GM23248 (cell line): Measurements from ENCODE around the gene MSMP. TPM values are rescaled to one million over a fixed set of nuclear protein-coding genes. Genes with fewer than 3 reads are reported as not detected.

Experiments
- DNase-seq: peaks from one replicate; pipeline ENCODE4 v3.0.0-alpha.2; 2015
- H2AFZ ChIP-seq: fragments of 200-600 bp; sonication (generic); 2 replicates; pipeline ENCODE4 v1.6.1; 2016; ENCODE audit warnings: antibody characterized with exemption
- H3F3A ChIP-seq: fragments of 200-600 bp; sonication (generic); 2 replicates; pipeline ENCODE4 v1.6.1; 2016; ENCODE audit warnings: mild to moderate bottlenecking, antibody characterized with exemption, mixed run types; ENCODE audit not compliant: insufficient read depth
- H3K27ac ChIP-seq: fragments of 200-600 bp; sonication (generic); 2 replicates; pipeline ENCODE4 v1.5.1; 2016; ENCODE audit warnings: mild to moderate bottlenecking
- H3K27me3 ChIP-seq: fragments of 200-600 bp; sonication (generic); replicated peaks from 2 replicates; pipeline ENCODE4 v1.6.1; 2016; ENCODE audit warnings: mild to moderate bottlenecking; ENCODE audit not compliant: insufficient read depth
- H3K36me3 ChIP-seq: fragments of 200-600 bp; sonication (generic); 2 replicates; pipeline ENCODE4 v1.6.1; 2016; ENCODE audit warnings: low read depth, mild to moderate bottlenecking
- H3K4me1 ChIP-seq: fragments of 200-600 bp; sonication (generic); 2 replicates; pipeline ENCODE4 v1.6.1; 2016; ENCODE audit warnings: mild to moderate bottlenecking; ENCODE audit not compliant: insufficient read depth
- H3K4me2 ChIP-seq: fragments of 200-600 bp; sonication (generic); one replicate; pipeline ENCODE4 v1.6.1; 2016; ENCODE audit warnings: mild to moderate bottlenecking; ENCODE audit not compliant: unreplicated experiment
- H3K4me3 ChIP-seq: fragments of 200-600 bp; sonication (generic); 2 replicates; pipeline ENCODE4 v1.5.1; 2016; ENCODE audit warnings: mild to moderate bottlenecking
- H3K79me2 ChIP-seq: fragments of 200-600 bp; sonication (generic); 2 replicates; pipeline ENCODE4 v1.6.1; 2016; ENCODE audit warnings: mild to moderate bottlenecking; ENCODE audit not compliant: insufficient read depth
- H3K9ac ChIP-seq: fragments of 200-600 bp; sonication (generic); 2 replicates; pipeline ENCODE4 v1.6.1; 2016; ENCODE audit warnings: mild to moderate bottlenecking
- H3K9me2 ChIP-seq: fragments of 200-600 bp; sonication (generic); 2 replicates; pipeline ENCODE4 v1.6.1; 2016; ENCODE audit warnings: mixed run types, mild to moderate bottlenecking, moderate library complexity; ENCODE audit not compliant: insufficient read depth
- H3K9me3 ChIP-seq: fragments of 200-600 bp; sonication (generic); one replicate; pipeline ENCODE4 v1.6.1; 2017; ENCODE audit warnings: low read depth
- H4K20me1 ChIP-seq: fragments of 200-600 bp; sonication (generic); 2 replicates; pipeline ENCODE4 v1.6.0; 2016; ENCODE audit not compliant: insufficient read depth
- EZH2 ChIP-seq: fragments of 200-600 bp; sonication (generic); IDR thresholded peaks from 2 replicates; pipeline ENCODE4 v1.6.1; 2018; ENCODE audit warnings: antibody characterized with exemption, mild to moderate bottlenecking; ENCODE audit not compliant: insufficient read depth, poor library complexity, severe bottlenecking
- EZH2phosphoT487 ChIP-seq: fragments of 200-600 bp; sonication (generic); IDR thresholded peaks from 2 replicates; pipeline ENCODE4 v1.6.1; 2018; ENCODE audit warnings: antibody characterized with exemption, moderate library complexity, mild to moderate bottlenecking, low read depth; ENCODE audit not compliant: insufficient read depth
- WGBS, 2 experiments: methylation state at CpG; one replicate each; pipeline ENCODE4 v1.1.6; 2015 to 2017; ENCODE audit warnings: low lambda C conversion rate in 2 of 2, low coverage in 1 of 2; ENCODE audit errors: missing lambda C conversion rate in 2 of 2; 5-methylcytosine and 5-hydroxymethylcytosine counted together
- in situ Hi-C: fragments of 300-500 bp; cut with MboI; formaldehyde crosslinking; loops from 2 replicates; pipeline ENCODE4 v1.15.0; 2020
- microRNA-seq: library from miRNA; unstranded; fragments of <30 nt; microRNA quantifications from one replicate; pipeline ENCODE4, GENCODE V29; 2016; ENCODE audit warnings: borderline number of aligned reads
- polyA plus RNA-seq: library from polyadenylated mRNA; unstranded; fragments of >200 nt; fragmentation: Nextera tagmentation; extraction: Ambion mirVana; gene quantifications from 2 replicates; pipeline ENCODE4 v1.2.1, GENCODE V29; 2016
- small RNA-seq: library from RNA; depleted of rRNA; stranded (forward); fragments of <200 nt; gene quantifications from one replicate; pipeline ENCODE3, GENCODE V24; 2014; ENCODE audit warnings: low read depth, low replicate concordance
- total RNA-seq: library from RNA; depleted of rRNA; stranded (reverse); fragments of >200 nt; shearing (Covaris generic); gene quantifications from 2 replicates; pipeline ENCODE4 v1.2.3, GENCODE V29; 2014; rRNA removed

The MSMP gene
- total and polyA plus RNA-seq, 2 experiments from 2014 or later, result not detected

- H3K9me3 ChIP-seq, result no peaks in the 10 kb centered on the region
- DNase-seq, result no peak
- in situ Hi-C loops, result loop anchor here (25.0 kb wide), 1 partner anchor 95 kb away; the partner anchor contains the start of genes CD72 and TESK1
- H3K9ac ChIP-seq, result no peak overlapping the region
- H3F3A ChIP-seq, result peaks cover 67% of the 10 kb centered on the region
- no peaks in the 10 kb centered on the region for H4K20me1 ChIP-seq
- no peak for TF ChIP-seq EZH2
- TF ChIP-seq EZH2phosphoT487, result no peak
- H3K27ac ChIP-seq, result no peak overlapping the region
- no peak overlapping the region for H3K4me2 ChIP-seq
- no peaks in the 10 kb centered on the region for H3K27me3 ChIP-seq
- H3K9me2 ChIP-seq, result no peaks in the 10 kb centered on the region
- no peaks in the 10 kb centered on the region for H3K4me1 ChIP-seq
- no peak overlapping the region for H3K4me3 ChIP-seq
- peaks cover 92% of the 10 kb centered on the region for H3K36me3 ChIP-seq
- no peak overlapping the region for H2AFZ ChIP-seq
- peaks cover 50% of the 10 kb centered on the region for H3K79me2 ChIP-seq
- 83 to 90% methylated on average over 10 of the region's 10 CpGs for WGBS, 2 experiments
Observed at GRCh38 chr9:35706951-35707350, 47.1 kb downstream of the MSMP start.

GRCh38 chr9:35705836-35706430, 48.1 kb downstream of the MSMP start:
- no peak overlapping the region for H2AFZ ChIP-seq
- no peaks in the 10 kb centered on the region for H3K27me3 ChIP-seq
- no peaks in the 10 kb centered on the region for H4K20me1 ChIP-seq
- 91 to 94% methylated on average over 7 of the region's 7 CpGs for WGBS, 2 experiments
- H3K27ac ChIP-seq, result no peak overlapping the region
- no peaks in the 10 kb centered on the region for H3K9me3 ChIP-seq
- in situ Hi-C loops, result loop anchor here (25.0 kb wide), 1 partner anchor 94 kb away; the partner anchor contains the start of genes CD72 and TESK1
- no peak overlapping the region for H3K4me2 ChIP-seq
- H3K79me2 ChIP-seq, result peaks cover 58% of the 10 kb centered on the region
- H3K36me3 ChIP-seq, result peaks cover 93% of the 10 kb centered on the region
- no peaks in the 10 kb centered on the region for H3K4me1 ChIP-seq
- no peaks in the 10 kb centered on the region for H3K9me2 ChIP-seq
- H3F3A ChIP-seq, result peaks cover 76% of the 10 kb centered on the region
- no peak overlapping the region for H3K4me3 ChIP-seq
- no peak overlapping the region for H3K9ac ChIP-seq
- TF ChIP-seq EZH2, result no peak
- no peak for TF ChIP-seq EZH2phosphoT487
- no peak for DNase-seq

GRCh38 chr9:35705372-35705771, 48.7 kb downstream of the MSMP start:
- no peak for DNase-seq
- no peaks in the 10 kb centered on the region for H3K4me1 ChIP-seq
- H3F3A ChIP-seq, result peaks cover 82% of the 10 kb centered on the region
- H2AFZ ChIP-seq, result no peak overlapping the region
- 85 to 89% methylated on average over 8 of the region's 8 CpGs for WGBS, 2 experiments
- no peaks in the 10 kb centered on the region for H3K9me3 ChIP-seq
- H3K27me3 ChIP-seq, result no peaks in the 10 kb centered on the region
- H3K9ac ChIP-seq, result no peak overlapping the region
- H3K27ac ChIP-seq, result no peak overlapping the region
- H3K4me2 ChIP-seq, result no peak overlapping the region
- H3K79me2 ChIP-seq, result peaks cover 64% of the 10 kb centered on the region
- no peaks in the 10 kb centered on the region for H4K20me1 ChIP-seq
- H3K36me3 ChIP-seq, result peaks cover 93% of the 10 kb centered on the region
- in situ Hi-C loops, result loop anchor here (25.0 kb wide), 1 partner anchor 93 kb away; the partner anchor contains the start of genes CD72 and TESK1
- no peak for TF ChIP-seq EZH2
- TF ChIP-seq EZH2phosphoT487, result no peak
- no peaks in the 10 kb centered on the region for H3K9me2 ChIP-seq
- H3K4me3 ChIP-seq, result no peak overlapping the region

- in situ Hi-C loops, result loop anchor here (25.0 kb wide), 1 partner anchor 92 kb away; the partner anchor contains the start of genes CD72 and TESK1
- 88 to 91% methylated on average over 23 to 26 of the region's 26 CpGs for WGBS, 2 experiments
- no peak overlapping the region for H3K4me2 ChIP-seq
- no peak overlapping the region for H3K4me3 ChIP-seq
- no peak overlapping the region for H3K9ac ChIP-seq
- DNase-seq, result no peak
- H3F3A ChIP-seq, result peaks cover 91% of the 10 kb centered on the region
- no peaks in the 10 kb centered on the region for H3K9me2 ChIP-seq
- peaks cover 64% of the 10 kb centered on the region for H3K79me2 ChIP-seq
- no peak overlapping the region for H2AFZ ChIP-seq
- H3K36me3 ChIP-seq, result peaks cover 97% of the 10 kb centered on the region
- H3K9me3 ChIP-seq, result no peaks in the 10 kb centered on the region
- H3K4me1 ChIP-seq, result no peaks in the 10 kb centered on the region
- no peak for TF ChIP-seq EZH2
- TF ChIP-seq EZH2phosphoT487, result no peak
- H3K27me3 ChIP-seq, result no peaks in the 10 kb centered on the region
- H3K27ac ChIP-seq, result no peak overlapping the region
- H4K20me1 ChIP-seq, result no peaks in the 10 kb centered on the region
Observed at GRCh38 chr9:35703906-35704672, 50.0 kb downstream of the MSMP start.

Small RNAs within 50 kb of the gene (microRNA-seq; reads per million reads assigned to microRNA genes)
- gene MIR6852 (3.6 reads per million), gene MIR6853 (not detected)

Small RNAs within 50 kb of the gene (small RNA-seq; reads per million reads assigned to genes)
- gene MIR6853, result not detected

Other genes starting within 250 kb of the MSMP start
- 21.6 and 33.0 TPM in 2 replicates for gene TESK1, start 149.0 kb downstream of the MSMP start, total RNA-seq
- 14.1 and 14.9 TPM in 2 replicates for gene TESK1, start 149.0 kb downstream of the MSMP start, polyA plus RNA-seq
- gene CD72, start 135.9 kb downstream of the MSMP start, total RNA-seq, result 3.9 TPM in 1 of 2 replicates, not detected in the other
- 1.6 and 1.9 TPM in 2 replicates for gene CD72, start 135.9 kb downstream of the MSMP start, polyA plus RNA-seq
- not detected in 2 replicates for gene SIT1, start 103.3 kb downstream of the MSMP start, total RNA-seq
- gene SIT1, start 103.3 kb downstream of the MSMP start, polyA plus RNA-seq, result 0.58 TPM in 1 of 2 replicates, not detected in the other
- 14,230 and 20,944 TPM in 2 replicates for gene RMRP, start 96.3 kb downstream of the MSMP start, total RNA-seq
- not detected in 2 replicates for gene RMRP, start 96.3 kb downstream of the MSMP start, polyA plus RNA-seq
- gene CCDC107, start 96.0 kb downstream of the MSMP start, total RNA-seq, result 20.5 and 28.6 TPM in 2 replicates
- 52.8 and 55.7 TPM in 2 replicates for gene CCDC107, start 96.0 kb downstream of the MSMP start, polyA plus RNA-seq
- 0.13 and 2.1 TPM in 2 replicates for gene ARHGEF39, start 89.1 kb downstream of the MSMP start, total RNA-seq
- gene ARHGEF39, start 89.1 kb downstream of the MSMP start, polyA plus RNA-seq, result 1.6 and 1.8 TPM in 2 replicates
- 3.4 and 4.3 TPM in 2 replicates for gene CA9, start 80.3 kb downstream of the MSMP start, total RNA-seq
- gene CA9, start 80.3 kb downstream of the MSMP start, polyA plus RNA-seq, result 2.3 and 2.7 TPM in 2 replicates
- gene TPM2, start 64.4 kb downstream of the MSMP start, total RNA-seq, result 1,596 and 1,625 TPM in 2 replicates
- gene TPM2, start 64.4 kb downstream of the MSMP start, polyA plus RNA-seq, result 3,527 and 3,584 TPM in 2 replicates
- 527 and 566 TPM in 2 replicates for gene TLN1, start 22.1 kb downstream of the MSMP start, total RNA-seq
- 198 and 202 TPM in 2 replicates for gene TLN1, start 22.1 kb downstream of the MSMP start, polyA plus RNA-seq
- 101 and 111 TPM in 2 replicates for gene CREB3, start 21.6 kb downstream of the MSMP start, total RNA-seq
- 113 and 114 TPM in 2 replicates for gene CREB3, start 21.6 kb downstream of the MSMP start, polyA plus RNA-seq
- gene GBA2, start 5.0 kb downstream of the MSMP start, total RNA-seq, result 20.3 and 30.0 TPM in 2 replicates
- 24.0 and 27.6 TPM in 2 replicates for gene GBA2, start 5.0 kb downstream of the MSMP start, polyA plus RNA-seq
- gene RGP1, start 5.0 kb downstream of the MSMP start, total RNA-seq, result 19.1 and 20.0 TPM in 2 replicates
- gene RGP1, start 5.0 kb downstream of the MSMP start, polyA plus RNA-seq, result 4.7 and 4.8 TPM in 2 replicates
- 26.7 and 26.9 TPM in 2 replicates for gene NPR2, start 37.3 kb upstream of the MSMP start, total RNA-seq
- 9.7 and 11.8 TPM in 2 replicates for gene NPR2, start 37.3 kb upstream of the MSMP start, polyA plus RNA-seq
- gene SPAG8, start 58.0 kb upstream of the MSMP start, total RNA-seq, result 0.76 and 0.97 TPM in 2 replicates
- gene SPAG8, start 58.0 kb upstream of the MSMP start, polyA plus RNA-seq, result 1.2 and 1.3 TPM in 2 replicates
- gene HINT2, start 60.8 kb upstream of the MSMP start, total RNA-seq, result 16.7 and 30.6 TPM in 2 replicates
- 50.7 and 60.5 TPM in 2 replicates for gene HINT2, start 60.8 kb upstream of the MSMP start, polyA plus RNA-seq
- gene FAM221B, start 74.5 kb upstream of the MSMP start, total RNA-seq, result not detected in 2 replicates
- gene FAM221B, start 74.5 kb upstream of the MSMP start, polyA plus RNA-seq, result not detected in 2 replicates
- 3.7 and 3.9 TPM in 2 replicates for gene TMEM8B, start 75.0 kb upstream of the MSMP start, total RNA-seq
- 4.0 and 4.9 TPM in 2 replicates for gene TMEM8B, start 75.0 kb upstream of the MSMP start, polyA plus RNA-seq
- not detected in 2 replicates for gene OR13J1, start 116.1 kb upstream of the MSMP start, total RNA-seq
- gene OR13J1, start 116.1 kb upstream of the MSMP start, polyA plus RNA-seq, result not detected in 2 replicates
- 0.76 and 1.2 TPM in 2 replicates for gene HRCT1, start 151.9 kb upstream of the MSMP start, total RNA-seq
- gene HRCT1, start 151.9 kb upstream of the MSMP start, polyA plus RNA-seq, result 3.4 and 3.6 TPM in 2 replicates
- gene SPAAR, start 155.2 kb upstream of the MSMP start, total RNA-seq, result not detected in 2 replicates
- gene SPAAR, start 155.2 kb upstream of the MSMP start, polyA plus RNA-seq, result 0.23 and 0.39 TPM in 2 replicates
- gene OR2S2, start 203.9 kb upstream of the MSMP start, total RNA-seq, result 0.11 TPM in 1 of 2 replicates, not detected in the other
- 0.30 and 0.67 TPM in 2 replicates for gene OR2S2, start 203.9 kb upstream of the MSMP start, polyA plus RNA-seq